Measurements from ENCODE around the gene JAZF1. TPM values are rescaled to one million over a fixed set of nuclear protein-coding genes. Genes with fewer than 3 reads are reported as not detected.
A peak's percentile ranks its signal among the peaks of the same experiment; 100 is the strongest.

Gene JAZF1
- total RNA-seq, 1 experiment from 2014 or later = 0.90 TPM

DNA sequence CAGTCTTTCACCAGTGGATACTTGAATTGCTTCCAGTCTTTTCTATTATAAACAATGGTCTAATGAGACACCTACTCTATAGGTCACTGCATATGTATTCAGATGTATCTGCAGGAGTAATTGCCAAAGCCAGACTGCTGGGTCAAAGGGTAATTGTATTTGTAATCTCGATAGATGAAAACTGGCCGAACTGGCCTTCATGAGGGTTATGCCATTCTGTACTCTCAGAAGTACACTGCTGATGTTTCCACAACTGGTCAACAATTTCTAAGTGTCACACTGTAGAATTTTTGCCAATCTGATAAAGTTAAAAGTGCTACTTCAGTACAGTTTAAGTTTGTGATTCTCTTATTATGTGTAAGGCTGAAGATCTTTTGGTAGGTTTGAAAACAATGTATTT lies 64.6 kb downstream of the JAZF1 start:
- ChIA-PET CTCF (no interaction called here), POLR2A (ENCODE audit: unreplicated experiment) (no interaction called here)
- no TSS peak for BruUV-seq (replicated peaks)
- intact Hi-C loops (cut with micrococcal nuclease; ENCODE audit: unreplicated experiment) = no loop called here
- Histone ChIP-seq H4K20me1 (ENCODE audit: insufficient read depth) (no peaks in the 10 kb centered on the region), H3F3A (ENCODE audit: insufficient read depth, low read depth) (no peaks in the 10 kb centered on the region), H3K9me2 (ENCODE audit: insufficient read depth) (no peaks in the 10 kb centered on the region; the same call in 1 of the 2 replicates), H3K4me3 (no peak overlapping the region), H2AFZ (no peak overlapping the region), H3K4me2 (0 out of 2 replicates have a peak overlapping the region, but pooled peaks have one; percentile 4), H3K9me3 (ENCODE audit: insufficient read depth, low read depth) (no peaks in the 10 kb centered on the region), H3K4me1 (replicated peaks; ENCODE audit: insufficient read depth) (peaks cover 10% of the 10 kb centered on the region), H3K27me3 (ENCODE audit: insufficient read depth, low read depth) (no peaks in the 10 kb centered on the region), H3K79me2 (ENCODE audit: low read depth) (no peaks in the 10 kb centered on the region), H3K36me3 (ENCODE audit: low read depth) (no peaks in the 10 kb centered on the region), H3K27ac (no peak overlapping the region)
- TF ChIP-seq EZH2 (IDR thresholded peaks at IDR 0.05; ENCODE audit: low read depth) = no peak
- TF ChIP-seq, protein P1, sequence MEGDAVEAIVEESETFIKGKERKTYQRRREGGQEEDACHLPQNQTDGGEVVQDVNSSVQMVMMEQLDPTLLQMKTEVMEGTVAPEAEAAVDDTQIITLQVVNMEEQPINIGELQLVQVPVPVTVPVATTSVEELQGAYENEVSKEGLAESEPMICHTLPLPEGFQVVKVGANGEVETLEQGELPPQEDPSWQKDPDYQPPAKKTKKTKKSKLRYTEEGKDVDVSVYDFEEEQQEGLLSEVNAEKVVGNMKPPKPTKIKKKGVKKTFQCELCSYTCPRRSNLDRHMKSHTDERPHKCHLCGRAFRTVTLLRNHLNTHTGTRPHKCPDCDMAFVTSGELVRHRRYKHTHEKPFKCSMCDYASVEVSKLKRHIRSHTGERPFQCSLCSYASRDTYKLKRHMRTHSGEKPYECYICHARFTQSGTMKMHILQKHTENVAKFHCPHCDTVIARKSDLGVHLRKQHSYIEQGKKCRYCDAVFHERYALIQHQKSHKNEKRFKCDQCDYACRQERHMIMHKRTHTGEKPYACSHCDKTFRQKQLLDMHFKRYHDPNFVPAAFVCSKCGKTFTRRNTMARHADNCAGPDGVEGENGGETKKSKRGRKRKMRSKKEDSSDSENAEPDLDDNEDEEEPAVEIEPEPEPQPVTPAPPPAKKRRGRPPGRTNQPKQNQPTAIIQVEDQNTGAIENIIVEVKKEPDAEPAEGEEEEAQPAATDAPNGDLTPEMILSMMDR (conservative IDR thresholded peaks at IDR 0.05) = no peak
- DNase-seq = no peak

DNA sequence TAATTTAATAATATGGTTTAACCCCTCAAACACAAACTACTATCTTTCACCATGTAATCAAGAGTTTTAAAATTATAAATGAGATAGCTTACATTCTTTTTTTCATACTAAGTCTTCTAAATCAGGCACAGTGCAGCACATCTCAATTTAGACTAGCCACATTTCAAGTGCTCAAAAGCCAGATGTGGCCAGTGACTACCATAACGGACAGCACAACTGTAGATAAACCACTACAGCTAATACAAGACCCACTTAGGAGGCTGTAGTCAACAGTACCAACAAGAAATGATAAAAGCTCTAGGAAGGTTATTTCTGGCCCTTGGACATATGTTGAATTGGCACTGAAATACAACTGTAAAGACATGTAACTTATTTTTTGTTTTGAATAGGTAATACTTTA lies 65.3 kb downstream of the JAZF1 start:
- no peak overlapping the region for H3K4me3 ChIP-seq
- no peaks in the 10 kb centered on the region for H3K79me2 ChIP-seq (ENCODE audit: low read depth)
- H3K36me3 ChIP-seq (ENCODE audit: low read depth) = no peaks in the 10 kb centered on the region
- no peaks in the 10 kb centered on the region for H3K9me3 ChIP-seq (ENCODE audit: insufficient read depth, low read depth)
- H3F3A ChIP-seq (ENCODE audit: insufficient read depth, low read depth) = no peaks in the 10 kb centered on the region
- no TSS peak for BruUV-seq (replicated peaks)
- H4K20me1 ChIP-seq (ENCODE audit: insufficient read depth) = no peaks in the 10 kb centered on the region
- DNase-seq = no peak
- H3K27ac ChIP-seq = no peak overlapping the region
- H3K9me2 ChIP-seq (ENCODE audit: insufficient read depth) = no peaks in the 10 kb centered on the region; the same call in 1 of the 2 replicates
- H2AFZ ChIP-seq = no peak overlapping the region
- no peaks in the 10 kb centered on the region for H3K27me3 ChIP-seq (ENCODE audit: insufficient read depth, low read depth)
- ChIA-PET POLR2A (ENCODE audit: unreplicated experiment) (no interaction called here), CTCF (no interaction called here)
- H3K4me1 ChIP-seq (replicated peaks; ENCODE audit: insufficient read depth) = peaks cover 10% of the 10 kb centered on the region
- H3K4me2 ChIP-seq = no peak overlapping the region
- intact Hi-C loops (cut with micrococcal nuclease; ENCODE audit: unreplicated experiment) = no loop called here
- TF ChIP-seq, protein P1 (conservative IDR thresholded peaks at IDR 0.05) = no peak
- no peak for TF ChIP-seq EZH2 (IDR thresholded peaks at IDR 0.05; ENCODE audit: low read depth)

DNA sequence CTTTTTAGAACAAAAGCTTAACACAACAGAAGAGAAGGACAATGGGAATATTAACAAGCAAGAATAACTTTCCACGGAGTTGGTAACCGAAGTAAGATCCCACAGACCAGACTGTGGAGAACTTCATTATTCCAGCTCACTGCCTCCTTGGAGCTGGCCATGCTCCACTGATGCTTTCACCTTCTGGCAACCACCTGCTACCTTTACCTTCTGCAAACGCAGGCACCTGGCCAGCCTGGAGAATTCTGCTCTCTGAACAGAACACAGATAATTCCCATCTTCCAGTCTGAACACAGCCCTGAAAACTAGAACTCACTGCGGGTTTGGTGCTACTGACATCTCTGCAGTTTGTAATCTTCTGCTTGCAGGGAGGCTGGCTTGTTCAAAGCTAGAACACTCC lies 66.5 kb downstream of the JAZF1 start:
- TF ChIP-seq, protein P1 (conservative IDR thresholded peaks at IDR 0.05) = no peak
- no peak for TF ChIP-seq EZH2 (IDR thresholded peaks at IDR 0.05; ENCODE audit: low read depth)
- ChIA-PET CTCF (no interaction called here), POLR2A (ENCODE audit: unreplicated experiment) (no interaction called here)
- DNase-seq = no peak
- H3K4me2 ChIP-seq = no peak overlapping the region
- H2AFZ ChIP-seq = no peak overlapping the region
- no peaks in the 10 kb centered on the region for H3K27me3 ChIP-seq (ENCODE audit: insufficient read depth, low read depth)
- no peaks in the 10 kb centered on the region for H4K20me1 ChIP-seq (ENCODE audit: insufficient read depth)
- H3F3A ChIP-seq (ENCODE audit: insufficient read depth, low read depth) = no peaks in the 10 kb centered on the region
- no peaks in the 10 kb centered on the region for H3K79me2 ChIP-seq (ENCODE audit: low read depth)
- peaks cover 10% of the 10 kb centered on the region for H3K4me1 ChIP-seq (replicated peaks; ENCODE audit: insufficient read depth)
- H3K27ac ChIP-seq = no peak overlapping the region
- intact Hi-C loops (cut with micrococcal nuclease; ENCODE audit: unreplicated experiment) = no loop called here
- H3K9me2 ChIP-seq (ENCODE audit: insufficient read depth) = no peaks in the 10 kb centered on the region; the same call in 1 of the 2 replicates
- BruUV-seq (replicated peaks) = no TSS peak
- no peaks in the 10 kb centered on the region for H3K9me3 ChIP-seq (ENCODE audit: insufficient read depth, low read depth)
- H3K36me3 ChIP-seq (ENCODE audit: low read depth) = no peaks in the 10 kb centered on the region
- H3K4me3 ChIP-seq = no peak overlapping the region

Data from PC-9 (cell line).